Measurements from ENCODE around the gene MAN1C1. TPM values are rescaled to one million over a fixed set of nuclear protein-coding genes. Genes with fewer than 3 reads are reported as not detected.

The MAN1C1 gene
- total RNA-seq, 1 experiment from 2014 or later = 16.8 TPM

GRCh38 chr1:25802915-25803314 lies 186.3 kb downstream of the MAN1C1 start (continued):
- TF ChIP-seq ZNF281 (CRISPR knock-in tag; IDR thresholded peaks at IDR 0.05) = no peak
- no peak for TF ChIP-seq NR1H2 (CRISPR knock-in tag; IDR thresholded peaks at IDR 0.05)

- ATAC-seq (no peak), DNase-seq (ENCODE audit: low spot score) (no peak)
- Mint-ChIP-seq H3K27ac (no peak overlapping the region), H3K4me1 (peaks cover 23% of the 10 kb centered on the region), H3K36me3 (peaks cover 14% of the 10 kb centered on the region), H3K4me3 (no peak overlapping the region), H3K27me3 (ENCODE audit: low read depth) (peaks cover 4% of the 10 kb centered on the region), H3K9me3 (no peaks in the 10 kb centered on the region)
- no peak for TF ChIP-seq ZNF219 (CRISPR knock-in tag; IDR thresholded peaks at IDR 0.05; ENCODE audit: borderline replicate concordance)
- no peak for TF ChIP-seq ATF2 (CRISPR knock-in tag; IDR thresholded peaks at IDR 0.05; ENCODE audit: borderline replicate concordance, low read depth)
- no peak for TF ChIP-seq ZNF425 (CRISPR knock-in tag; conservative IDR thresholded peaks at IDR 0.05)
- no peak for TF ChIP-seq PREB (CRISPR knock-in tag; IDR thresholded peaks at IDR 0.05; ENCODE audit: borderline replicate concordance)
- ChIA-PET POLR2A (no interaction called here), CTCF (interaction anchor here (1.2 kb wide), 1 partner anchor 109 kb away, joined by 3 read pairs; no protein-coding TSS in a partner anchor)
Observed at GRCh38 chr1:25803368-25803767, 186.8 kb downstream of the MAN1C1 start.

DNA sequence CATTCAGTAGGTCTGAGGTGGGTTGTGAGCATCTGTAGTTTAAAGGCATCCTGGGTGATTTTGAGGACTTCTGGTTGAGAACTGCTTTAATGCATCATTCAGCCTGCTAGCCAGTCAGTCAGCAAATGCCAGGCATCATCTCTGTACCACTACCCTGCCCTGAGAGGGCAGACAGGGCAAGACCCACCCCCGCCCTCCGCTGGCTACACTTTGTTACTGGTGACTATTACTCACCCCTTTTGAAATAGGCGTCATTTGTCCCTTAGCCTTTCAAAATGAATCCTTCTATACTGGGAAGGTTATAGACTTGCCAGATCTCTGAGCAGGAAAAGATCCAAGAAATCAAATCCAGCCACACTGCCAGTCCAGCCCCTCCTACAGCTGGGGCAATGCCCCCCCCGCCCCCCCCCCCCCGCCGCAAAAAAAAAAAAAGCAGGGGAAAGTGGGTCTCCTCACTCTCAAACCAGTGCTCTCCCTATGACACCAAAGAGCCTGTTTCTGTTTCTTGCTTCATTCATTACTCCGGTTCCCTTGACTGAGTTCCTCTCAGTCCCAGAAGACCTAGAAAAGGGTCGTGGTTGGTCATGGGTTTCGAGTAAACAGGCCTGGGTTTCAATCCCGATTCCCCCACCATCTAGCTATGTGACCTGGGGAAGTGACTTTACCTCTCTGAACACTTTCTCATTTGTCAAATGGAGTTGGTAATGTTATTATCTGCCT lies 187.8 kb downstream of the MAN1C1 start:
- H3K27ac Mint-ChIP-seq = no peak overlapping the region
- H3K9me3 Mint-ChIP-seq = no peaks in the 10 kb centered on the region
- H3K36me3 Mint-ChIP-seq = peaks cover 18% of the 10 kb centered on the region
- no peaks in the 10 kb centered on the region; the same call in 1 of the 2 replicates for H3K27me3 Mint-ChIP-seq (ENCODE audit: low read depth)
- DNase-seq (ENCODE audit: low spot score) (no peak), ATAC-seq (no peak)
- peaks cover 20% of the 10 kb centered on the region for H3K4me1 Mint-ChIP-seq
- CTCF ChIA-PET = interaction anchor here (0.8 to 1.3 kb wide), 5 partner anchors 53 to 225 kb away, joined by 3 to 6 read pairs (median 3); no protein-coding TSS in a partner anchor
- no peak overlapping the region for H3K4me3 Mint-ChIP-seq
- POLR2A ChIA-PET = no interaction called here
- TF ChIP-seq PRDM15 (CRISPR knock-in tag; IDR thresholded peaks at IDR 0.05) (no peak), ZNF138 (CRISPR knock-in tag; conservative IDR thresholded peaks at IDR 0.05) (no peak), OVOL2 (CRISPR knock-in tag; IDR thresholded peaks at IDR 0.05; ENCODE audit: borderline replicate concordance) (no peak), ERG (CRISPR knock-in tag; IDR thresholded peaks at IDR 0.05) (no peak), ZNF396 (CRISPR knock-in tag; IDR thresholded peaks at IDR 0.05; ENCODE audit: borderline replicate concordance) (no peak), ESRRA (CRISPR knock-in tag; IDR thresholded peaks at IDR 0.05; ENCODE audit: borderline replicate concordance) (no peak), SOX15 (CRISPR knock-in tag; IDR thresholded peaks at IDR 0.05) (no peak), ZSCAN18 (CRISPR knock-in tag; IDR thresholded peaks at IDR 0.05) (no peak), MYBL2 (CRISPR knock-in tag; IDR thresholded peaks at IDR 0.05) (no peak)

All from WTC11 (cell line).